Neural cell (in vitro differentiated cells): ENCODE data around the gene NOP56. TPM values are rescaled to one million over a fixed set of nuclear protein-coding genes. Genes with fewer than 3 reads are reported as not detected.

Experiments
- H2AFZ ChIP-seq: fragments of 200-600, 300-800 bp; sonication (generic), shearing (Covaris generic); 2 replicates; pipeline ENCODE4 v1.6.0; 2014; ENCODE audit warnings: low read depth, mild to moderate bottlenecking, antibody characterized with exemption, low read length, moderate library complexity
- H3F3A ChIP-seq: fragments of 200-600 bp; shearing (Covaris generic); 2 replicates; pipeline ENCODE4 v1.6.1; 2016; ENCODE audit warnings: mild to moderate bottlenecking, moderate library complexity, mixed read lengths, antibody characterized with exemption, low read length; ENCODE audit not compliant: insufficient read depth, poor library complexity, severe bottlenecking
- H3K27ac ChIP-seq: fragments of 200-600, 300-800 bp; sonication (generic), shearing (Covaris generic); 2 replicates; pipeline ENCODE4 v1.5.1; 2014; ENCODE audit warnings: mild to moderate bottlenecking, low read length, moderate library complexity
- H3K27me3 ChIP-seq: fragments of 300-800, 200-600 bp; sonication (generic), shearing (Covaris generic); 2 replicates; pipeline ENCODE4 v1.6.0; 2014; ENCODE audit warnings: mild to moderate bottlenecking, low read depth, low read length, moderate library complexity; ENCODE audit not compliant: insufficient read depth
- H3K36me3 ChIP-seq: fragments of 300-800, 200-600 bp; sonication (generic), shearing (Covaris generic); 2 replicates; pipeline ENCODE4 v1.5.1; 2014; ENCODE audit warnings: mild to moderate bottlenecking, antibody characterized with exemption, low read length, moderate library complexity; ENCODE audit not compliant: insufficient read depth
- H3K4me2 ChIP-seq: fragments of 300-800, 200-600 bp; sonication (generic), shearing (Covaris generic); 2 replicates; pipeline ENCODE4 v1.6.0; 2014; ENCODE audit warnings: mild to moderate bottlenecking, low read length
- H3K4me3 ChIP-seq: fragments of 300-800, 200-600 bp; sonication (generic), shearing (Covaris generic); 2 replicates; pipeline ENCODE4 v1.5.1; 2014; ENCODE audit warnings: mild to moderate bottlenecking, low read length, moderate library complexity
- H3K79me2 ChIP-seq: fragments of 200-600 bp; shearing (Covaris generic); replicated peaks from 2 replicates; pipeline ENCODE4 v1.6.0; 2014; ENCODE audit warnings: mild to moderate bottlenecking, low read length, moderate library complexity; ENCODE audit not compliant: insufficient read depth
- H3K9ac ChIP-seq: fragments of 300-800, 200-600 bp; sonication (generic), shearing (Covaris generic); 2 replicates; pipeline ENCODE4 v1.6.1; 2016; ENCODE audit warnings: mild to moderate bottlenecking, low read length, mixed read lengths
- H3K9me2 ChIP-seq: fragments of 200-600 bp; shearing (Covaris generic); 2 replicates; pipeline ENCODE4 v1.6.1; 2016; ENCODE audit warnings: mild to moderate bottlenecking, low read length, mixed read lengths; ENCODE audit not compliant: insufficient read depth
- H3K9me3 ChIP-seq: fragments of 200-600, 300-800 bp; sonication (generic), shearing (Covaris generic); 2 replicates; pipeline ENCODE4 v1.6.1; 2016; ENCODE audit warnings: mild to moderate bottlenecking, mixed run types, low read length, moderate library complexity, mixed read lengths
- H4K20me1 ChIP-seq: fragments of 200-600 bp; shearing (Covaris generic); 2 replicates; pipeline ENCODE4 v1.6.1; 2016; ENCODE audit warnings: mild to moderate bottlenecking, mixed run types; ENCODE audit not compliant: insufficient read depth
- MXI1 ChIP-seq: fragments of 450-650 bp; conservative IDR thresholded peaks from 2 replicates; pipeline ENCODE4 v1.6.1; 2014; ENCODE audit warnings: antibody characterized with exemption, mild to moderate bottlenecking; ENCODE audit not compliant: poor library complexity, severe bottlenecking
- POLR2AphosphoS5 ChIP-seq: IDR thresholded peaks from 2 replicates; pipeline ENCODE4 v1.6.1; 2012
- RAD21 ChIP-seq: fragments of 450-650 bp; conservative IDR thresholded peaks from 2 replicates; pipeline ENCODE4 v1.6.1; 2014; ENCODE audit warnings: antibody characterized with exemption, mild to moderate bottlenecking, moderate library complexity
- TAF1 ChIP-seq: IDR thresholded peaks from 2 replicates; pipeline ENCODE4 v1.6.1; 2012; ENCODE audit warnings: low read depth
- polyA plus RNA-seq: library from polyadenylated mRNA; depleted of rRNA; stranded (reverse); fragments of >200 nt; gene quantifications from 2 replicates; pipeline ENCODE4 v1.2.3, GENCODE V29; 2014
- small RNA-seq, 3 experiments: library from RNA; depleted of rRNA; stranded (forward); fragments of <200 nt; gene quantifications; one replicate each; pipeline ENCODE3, GENCODE V24; 2012
- TF ChIP-seq, protein P1 (sequence below): fragments of 450-650 bp; IDR thresholded peaks from 2 replicates; pipeline ENCODE4 v1.5.1; 2014; ENCODE audit warnings: antibody characterized with exemption, mild to moderate bottlenecking, moderate library complexity; ENCODE audit not compliant: poor library complexity, severe bottlenecking

The NOP56 gene
- polyA plus RNA-seq, 1 donor from 2014 or later = 188 TPM

DNA sequence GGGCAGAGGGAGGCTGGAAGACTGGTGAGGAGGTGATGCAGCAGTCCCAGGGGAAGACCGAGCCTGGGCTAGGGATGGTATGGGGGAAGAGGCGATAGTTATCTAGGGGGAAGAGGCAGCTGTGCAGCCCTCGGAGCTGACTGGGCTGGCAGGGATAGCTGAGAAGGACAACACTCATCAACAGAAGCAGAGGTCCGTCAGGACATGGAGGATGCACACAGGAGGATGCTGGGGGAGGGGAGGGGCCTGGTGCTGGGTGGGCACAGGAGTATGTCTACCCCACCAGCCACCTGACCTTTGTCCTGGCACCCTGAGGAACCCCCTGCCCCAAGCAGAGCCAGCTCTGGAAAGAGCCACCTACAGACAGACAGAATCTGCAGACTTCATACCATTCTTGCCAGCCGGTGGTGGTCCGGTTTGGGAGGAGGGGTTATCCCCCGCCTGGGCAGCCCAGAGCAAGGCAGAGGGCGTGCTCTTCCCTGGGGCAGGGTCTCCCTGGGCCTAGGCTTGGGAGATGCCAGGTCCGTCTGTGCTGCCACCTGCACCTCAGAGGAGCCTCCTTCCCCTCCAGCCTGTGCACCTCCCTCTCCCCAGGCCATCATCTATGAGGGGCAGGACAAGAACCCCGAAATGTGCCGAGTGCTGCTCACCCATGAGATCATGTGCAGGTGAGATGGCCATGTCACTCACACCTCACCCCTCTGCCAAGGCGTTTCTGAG, 55.1 kb downstream of the NOP56 start:
- Histone ChIP-seq H3K27ac (no peak overlapping the region), H3K4me2 (no peak overlapping the region), H3K79me2 (no peaks in the 10 kb centered on the region), H2AFZ (no peak overlapping the region), H3K27me3 (no peaks in the 10 kb centered on the region), H3K4me3 (no peak overlapping the region), H3K36me3 (no peaks in the 10 kb centered on the region), H3K9me3 (no peaks in the 10 kb centered on the region), H3F3A (no peaks in the 10 kb centered on the region), H3K9me2 (no peaks in the 10 kb centered on the region), H4K20me1 (no peaks in the 10 kb centered on the region), H3K9ac (no peak overlapping the region)
- TF ChIP-seq, protein P1, sequence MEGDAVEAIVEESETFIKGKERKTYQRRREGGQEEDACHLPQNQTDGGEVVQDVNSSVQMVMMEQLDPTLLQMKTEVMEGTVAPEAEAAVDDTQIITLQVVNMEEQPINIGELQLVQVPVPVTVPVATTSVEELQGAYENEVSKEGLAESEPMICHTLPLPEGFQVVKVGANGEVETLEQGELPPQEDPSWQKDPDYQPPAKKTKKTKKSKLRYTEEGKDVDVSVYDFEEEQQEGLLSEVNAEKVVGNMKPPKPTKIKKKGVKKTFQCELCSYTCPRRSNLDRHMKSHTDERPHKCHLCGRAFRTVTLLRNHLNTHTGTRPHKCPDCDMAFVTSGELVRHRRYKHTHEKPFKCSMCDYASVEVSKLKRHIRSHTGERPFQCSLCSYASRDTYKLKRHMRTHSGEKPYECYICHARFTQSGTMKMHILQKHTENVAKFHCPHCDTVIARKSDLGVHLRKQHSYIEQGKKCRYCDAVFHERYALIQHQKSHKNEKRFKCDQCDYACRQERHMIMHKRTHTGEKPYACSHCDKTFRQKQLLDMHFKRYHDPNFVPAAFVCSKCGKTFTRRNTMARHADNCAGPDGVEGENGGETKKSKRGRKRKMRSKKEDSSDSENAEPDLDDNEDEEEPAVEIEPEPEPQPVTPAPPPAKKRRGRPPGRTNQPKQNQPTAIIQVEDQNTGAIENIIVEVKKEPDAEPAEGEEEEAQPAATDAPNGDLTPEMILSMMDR = no peak
- TF ChIP-seq TAF1 = no peak
- TF ChIP-seq MXI1 = no peak
- TF ChIP-seq POLR2AphosphoS5 = no peak
- no peak for TF ChIP-seq RAD21

Small RNA genes lying within 50 kb of the gene (small RNA-seq; reads per million reads assigned to genes)
- gene SNORA51 = 0 reads per million in 3 experiments
- gene SNORD110 = 0 reads per million in 3 experiments
- gene SNORD56 = 0 reads per million in 3 experiments
- 0 reads per million in 3 experiments for gene SNORD57
- 0 reads per million in 3 experiments for gene SNORD86

Other genes with a start within 250 kb of the NOP56 start
- 289 and 335 TPM in 2 replicates for gene SNRPB, start 181.8 kb upstream of the NOP56 start, polyA plus RNA-seq
- 10.5 and 14.3 TPM in 2 replicates for gene ZNF343, start 143.7 kb upstream of the NOP56 start, polyA plus RNA-seq
- 0.11 and 0.66 TPM in 2 replicates for gene TMC2, start 116.1 kb upstream of the NOP56 start, polyA plus RNA-seq
- gene IDH3B, start 11.6 kb downstream of the NOP56 start, polyA plus RNA-seq = 296 and 307 TPM in 2 replicates
- 10.3 and 13.2 TPM in 2 replicates for gene EBF4, start 40.1 kb downstream of the NOP56 start, polyA plus RNA-seq
- gene CPXM1, start 148.0 kb downstream of the NOP56 start, polyA plus RNA-seq = 42.1 and 44.0 TPM in 2 replicates
- gene C20orf141, start 162.4 kb downstream of the NOP56 start, polyA plus RNA-seq = not detected in 2 replicates
- not detected in 2 replicates for gene TMEM239, start 163.7 kb downstream of the NOP56 start, polyA plus RNA-seq
- gene PCED1A, start 188.0 kb downstream of the NOP56 start, polyA plus RNA-seq = 132 and 156 TPM in 2 replicates
- gene VPS16, start 188.1 kb downstream of the NOP56 start, polyA plus RNA-seq = 117 and 150 TPM in 2 replicates
- gene PTPRA, start 220.8 kb downstream of the NOP56 start, polyA plus RNA-seq = 68.2 and 69.1 TPM in 2 replicates